Ovary (tissue), 3 donors: ENCODE results near the gene SPATC1L.

Source experiments
- POLR2A ChIP-seq: fragments of 450-650 bp; IDR thresholded peaks from one replicate; pipeline ENCODE4 v1.6.1; 2017; ENCODE audit warnings: antibody characterized with exemption, mild to moderate bottlenecking, moderate library complexity
- TF ChIP-seq, protein P1 (sequence below), 3 donors: fragments of 450-650 bp in 2 of 3; fragments of 200-600 bp in 1 of 3; IDR thresholded peaks; one replicate each; pipeline versions ENCODE4 v1.5.1 to v1.8.0; 2016 to 2022; ENCODE audit warnings: antibody characterized with exemption in 3 of 3, mild to moderate bottlenecking in 1 of 3
- donor health status: DM: no; HTN: no; CAD: no.

DNA sequence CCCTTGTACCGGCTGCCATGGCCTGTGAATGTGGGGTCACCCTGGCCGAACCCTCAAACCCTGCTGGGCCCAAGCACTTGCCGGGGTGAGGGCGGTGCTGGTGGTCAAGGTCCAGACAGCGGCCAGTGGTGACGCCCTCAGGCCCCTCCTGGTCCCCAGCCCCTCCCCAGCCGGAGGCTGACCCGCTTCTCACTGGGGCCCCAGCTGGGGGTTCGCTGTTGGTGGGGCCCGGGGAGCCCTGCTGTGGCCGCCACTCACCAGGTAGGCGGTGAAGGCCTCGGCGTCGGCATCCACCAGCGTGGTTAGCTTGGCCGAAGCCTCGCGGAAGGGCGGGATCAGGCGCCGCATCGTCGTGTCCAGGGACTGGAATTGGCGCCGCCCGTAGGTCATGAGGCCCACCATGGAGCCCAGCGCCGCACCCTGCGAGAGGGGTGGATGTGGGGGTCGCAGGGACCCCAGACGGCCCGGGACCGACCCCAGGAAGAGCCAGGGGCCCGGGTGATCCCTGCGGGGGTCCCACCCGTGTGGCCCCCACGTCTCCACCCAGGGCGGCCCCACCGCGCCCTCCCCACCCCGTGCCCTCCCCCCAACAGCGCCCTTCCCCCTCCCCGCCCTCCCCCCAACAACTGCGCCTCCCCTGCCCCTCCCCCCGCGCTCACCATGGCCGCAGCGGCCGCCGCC is 39.0 kb downstream of the SPATC1L start:
- TF ChIP-seq, protein P1, sequence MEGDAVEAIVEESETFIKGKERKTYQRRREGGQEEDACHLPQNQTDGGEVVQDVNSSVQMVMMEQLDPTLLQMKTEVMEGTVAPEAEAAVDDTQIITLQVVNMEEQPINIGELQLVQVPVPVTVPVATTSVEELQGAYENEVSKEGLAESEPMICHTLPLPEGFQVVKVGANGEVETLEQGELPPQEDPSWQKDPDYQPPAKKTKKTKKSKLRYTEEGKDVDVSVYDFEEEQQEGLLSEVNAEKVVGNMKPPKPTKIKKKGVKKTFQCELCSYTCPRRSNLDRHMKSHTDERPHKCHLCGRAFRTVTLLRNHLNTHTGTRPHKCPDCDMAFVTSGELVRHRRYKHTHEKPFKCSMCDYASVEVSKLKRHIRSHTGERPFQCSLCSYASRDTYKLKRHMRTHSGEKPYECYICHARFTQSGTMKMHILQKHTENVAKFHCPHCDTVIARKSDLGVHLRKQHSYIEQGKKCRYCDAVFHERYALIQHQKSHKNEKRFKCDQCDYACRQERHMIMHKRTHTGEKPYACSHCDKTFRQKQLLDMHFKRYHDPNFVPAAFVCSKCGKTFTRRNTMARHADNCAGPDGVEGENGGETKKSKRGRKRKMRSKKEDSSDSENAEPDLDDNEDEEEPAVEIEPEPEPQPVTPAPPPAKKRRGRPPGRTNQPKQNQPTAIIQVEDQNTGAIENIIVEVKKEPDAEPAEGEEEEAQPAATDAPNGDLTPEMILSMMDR (IDR thresholded peaks at IDR 0.05), result no peak
- no peak for TF ChIP-seq POLR2A
